Pancreas (tissue), 10 donors: ENCODE data around the gene COL25A1. TPM values are rescaled to one million over a fixed set of nuclear protein-coding genes. Genes with fewer than 3 reads are reported as not detected.
"Not testable (repeated sequence)": the region's sequence is repeated elsewhere in the genome, so short reads cannot be mapped to it uniquely, and the experiment has no call there.

Source experiments
- ATAC-seq, 4 donors: fragments of 200-7000 bp; cut with Tn5 transposase; one replicate each; pipeline versions ENCODE4 v1.8.0 to v1.9.1; 2020; ENCODE audit warnings: mild to moderate bottlenecking in 4 of 4, moderate library complexity in 4 of 4
- DNase-seq, 6 donors: peaks; one replicate each; pipeline ENCODE4 v3.0.0-alpha.2; 2020
- FAIRE-seq: peaks from 2 replicates; lab custom pipeline; 2012; peaks lifted over from hg19 to GRCh38; lab: Jason Lieb, UNC
- H3K27ac ChIP-seq, 4 donors: fragments of 200-600 bp; sonication (generic); 1 replicate in 3 of 4; 2 replicates in 1 of 4; pipeline versions ENCODE4 v1.5.0 to v1.8.0; 2020
- H3K27me3 ChIP-seq, 4 donors: fragments of 200-600 bp; one replicate each; pipeline ENCODE4 v1.8.0; 2021
- H3K36me3 ChIP-seq, 3 donors: fragments of 200-600 bp; sonication (generic) in 1 of 3; one replicate each; pipeline versions ENCODE4 v1.5.0 to v1.8.0; 2020 to 2021
- H3K4me1 ChIP-seq, 3 donors: fragments of 200-600 bp; one replicate each; pipeline ENCODE4 v1.8.0; 2021
- H3K4me3 ChIP-seq, 4 donors: fragments of 200-600 bp; sonication (generic) in 2 of 4; one replicate each; pipeline versions ENCODE4 v1.5.0 to v1.8.0; 2020 to 2021
- H3K9me3 ChIP-seq, 4 donors: fragments of 200-600 bp; one replicate each; pipeline ENCODE4 v1.8.0; 2021
- WGBS, 2 donors: extraction: QIAGEN DNeasy Blood & Tissue Kit; methylation state at CpG; one replicate each; pipeline ENCODE4 v1.1.7; 2013; 5-methylcytosine and 5-hydroxymethylcytosine counted together
- intact Hi-C, 3 donors: fragments of 100-400 bp; cut with DNase I; formaldehyde crosslinking; loops; one replicate each; pipeline versions ENCODE4 v1.11.1 to v1.14.2; 2022
- polyA plus RNA-seq, 2 donors: library from polyadenylated mRNA; stranded (reverse); fragments of 200-250 nt; gene quantifications; one replicate each; pipeline ENCODE4 v1.2.3, GENCODE V29; 2013
- total RNA-seq, 6 donors: library from RNA; stranded (reverse); fragmentation: NEBNext Ultra II Directional in 4 of 6; extraction: Animal tissue kit (Norgen Biotek cat#: 25700) in 4 of 6; gene quantifications; one replicate each; pipeline versions ENCODE4 v1.2.1 to v1.2.4, GENCODE V29; 2021 to 2023
- TF ChIP-seq, protein P1 (sequence below), 4 donors: fragments of 200-600 bp; sonication (generic) in 3 of 4; IDR thresholded peaks; one replicate each; pipeline versions ENCODE4 v1.5.0 to v1.8.0; 2021; ENCODE audit warnings: antibody characterized with exemption in 4 of 4
- donor health status: healthy with polysubstance abuse.
- donor health status: DM: no; HTN: no; CAD: no; lungs with moderate emphysema.
- donor health status: DM: no; HTN: no; CAD: no.
- donor health status: control.
- donor health status: control.
- donor health status: Bipolar disorder and iron deficiency.
- donor health status: DM: yes; HTN: yes; CAD: no.
- donor health status: DM: no; HTN: no; CAD: no.
- donor health status: DM: no; HTN: no; CAD: no.
- donor health status: DM: yes; HTN: yes; CAD: no.

COL25A1 gene
- total and polyA plus RNA-seq, 8 donors: 0.08 to 0.46 (median 0.22) TPM

DNA sequence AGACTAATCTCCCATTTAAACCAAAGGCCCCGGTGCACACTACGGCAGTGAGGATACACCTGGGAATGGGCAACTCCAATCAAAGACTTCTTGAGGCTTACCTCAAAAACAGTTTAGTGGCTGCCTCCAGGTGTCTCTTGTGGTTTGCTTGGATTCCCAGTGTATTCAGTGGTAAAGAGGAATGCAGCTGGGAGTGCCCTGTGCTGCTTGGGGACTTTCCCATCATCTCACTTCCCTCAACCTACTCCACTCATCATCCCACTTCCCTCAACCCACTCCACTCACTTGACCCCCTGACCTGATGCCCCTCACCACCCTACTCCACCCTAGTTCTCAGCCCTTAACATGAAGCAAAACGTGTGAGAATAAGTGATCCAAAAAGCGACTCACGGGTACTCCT lies 362.3 kb downstream of the COL25A1 start:
- DNase-seq (no peak), FAIRE-seq (no peak), ATAC-seq (no peak)
- Histone ChIP-seq H3K9me3 (no peaks in the 10 kb centered on the region), H3K36me3 (no peaks in the 10 kb centered on the region), H3K4me1 (no peaks in the 10 kb centered on the region), H3K27ac (no peak overlapping the region), H3K4me3 (no peak overlapping the region), H3K27me3 (no peaks in the 10 kb centered on the region)
- WGBS, 2 donors: 80 to 83% methylated on average over 5 of the region's 5 CpGs
- intact Hi-C loops: no loop called here
- TF ChIP-seq, protein P1, sequence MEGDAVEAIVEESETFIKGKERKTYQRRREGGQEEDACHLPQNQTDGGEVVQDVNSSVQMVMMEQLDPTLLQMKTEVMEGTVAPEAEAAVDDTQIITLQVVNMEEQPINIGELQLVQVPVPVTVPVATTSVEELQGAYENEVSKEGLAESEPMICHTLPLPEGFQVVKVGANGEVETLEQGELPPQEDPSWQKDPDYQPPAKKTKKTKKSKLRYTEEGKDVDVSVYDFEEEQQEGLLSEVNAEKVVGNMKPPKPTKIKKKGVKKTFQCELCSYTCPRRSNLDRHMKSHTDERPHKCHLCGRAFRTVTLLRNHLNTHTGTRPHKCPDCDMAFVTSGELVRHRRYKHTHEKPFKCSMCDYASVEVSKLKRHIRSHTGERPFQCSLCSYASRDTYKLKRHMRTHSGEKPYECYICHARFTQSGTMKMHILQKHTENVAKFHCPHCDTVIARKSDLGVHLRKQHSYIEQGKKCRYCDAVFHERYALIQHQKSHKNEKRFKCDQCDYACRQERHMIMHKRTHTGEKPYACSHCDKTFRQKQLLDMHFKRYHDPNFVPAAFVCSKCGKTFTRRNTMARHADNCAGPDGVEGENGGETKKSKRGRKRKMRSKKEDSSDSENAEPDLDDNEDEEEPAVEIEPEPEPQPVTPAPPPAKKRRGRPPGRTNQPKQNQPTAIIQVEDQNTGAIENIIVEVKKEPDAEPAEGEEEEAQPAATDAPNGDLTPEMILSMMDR (IDR thresholded peaks at IDR 0.05): no peak

DNA sequence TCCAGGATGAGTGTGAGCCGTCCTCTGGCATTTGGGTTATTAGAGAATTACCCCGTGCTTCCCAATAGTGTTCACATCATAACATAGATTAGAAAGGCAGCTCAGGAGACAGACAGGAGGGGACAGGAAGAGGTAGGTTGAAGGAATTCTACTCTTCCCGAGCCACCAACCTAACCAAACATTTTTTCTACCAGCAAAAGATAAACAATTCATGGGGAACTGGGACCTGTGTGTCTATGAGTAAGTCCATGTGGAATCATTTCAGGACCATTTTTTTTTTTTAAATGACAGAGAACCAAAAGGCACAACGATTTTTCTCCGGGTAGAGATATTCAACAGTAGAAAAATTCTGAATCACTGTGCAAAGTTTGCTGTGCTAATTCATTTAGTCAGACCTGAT lies 365.4 kb downstream of the COL25A1 start:
- Histone ChIP-seq H3K36me3 (no peaks in the 10 kb centered on the region), H3K27me3 (no peaks in the 10 kb centered on the region), H3K9me3 (no peaks in the 10 kb centered on the region), H3K4me3 (no peak overlapping the region), H3K4me1 (no peaks in the 10 kb centered on the region), H3K27ac (no peak overlapping the region)
- no peak for ATAC-seq
- 49 to 60% methylated on average over 5 of the region's 5 CpGs for WGBS, 2 donors
- TF ChIP-seq, protein P1 (IDR thresholded peaks at IDR 0.05): no peak
- no peak for FAIRE-seq
- intact Hi-C loops: no loop called here
- no peak for DNase-seq

DNA sequence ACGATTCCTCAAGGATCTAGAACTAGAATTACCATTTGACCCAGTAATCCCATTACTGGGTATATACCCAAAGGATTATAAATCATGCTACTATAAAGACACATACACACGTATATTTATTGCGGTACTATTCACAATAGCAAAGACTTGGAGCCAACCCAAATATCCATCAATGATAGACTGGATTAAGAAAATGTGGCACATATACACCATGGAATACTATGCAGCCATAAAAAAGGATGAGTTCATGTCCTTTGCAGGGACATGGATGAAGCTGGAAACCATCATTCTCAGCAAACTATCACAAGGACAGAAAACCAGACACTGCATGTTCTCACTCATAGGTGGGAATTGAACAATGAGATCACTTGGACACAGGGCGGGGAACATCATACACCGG lies 368.5 kb downstream of the COL25A1 start:
- H3K27me3 ChIP-seq, H3K4me1 ChIP-seq, H3K9me3 ChIP-seq, H3K4me3 ChIP-seq, ATAC-seq, intact Hi-C loops, DNase-seq, H3K27ac ChIP-seq, FAIRE-seq, H3K36me3 ChIP-seq: not testable (repeated sequence)
- 91 to 92% methylated on average over 5 of the region's 5 CpGs for WGBS, 2 donors

DNA sequence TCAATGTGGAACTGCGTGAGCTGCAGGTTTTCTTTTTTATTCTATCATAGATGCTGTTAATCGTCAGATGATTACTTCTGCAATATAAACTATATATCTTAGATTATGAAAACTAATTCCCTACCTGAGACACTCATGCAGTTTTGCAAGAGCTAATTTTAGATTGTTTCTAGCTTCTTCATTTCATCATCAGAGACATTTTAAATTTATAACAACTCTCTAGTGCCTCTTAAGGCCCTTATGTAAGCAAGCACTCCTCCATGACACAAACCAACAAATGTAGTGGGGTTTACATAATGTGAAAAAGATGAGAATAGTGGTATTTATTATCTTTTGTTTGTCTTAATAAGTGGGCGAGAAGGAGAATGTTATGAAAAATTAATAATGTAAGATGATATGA lies 369.4 kb downstream of the COL25A1 start:
- no peaks in the 10 kb centered on the region for H3K9me3 ChIP-seq
- WGBS, 2 donors: 74 to 79% methylated on average over 3 of the region's 3 CpGs
- H3K27ac ChIP-seq: no peak overlapping the region
- H3K36me3 ChIP-seq: no peaks in the 10 kb centered on the region
- ATAC-seq (no peak), DNase-seq (no peak), FAIRE-seq (no peak)
- TF ChIP-seq, protein P1 (IDR thresholded peaks at IDR 0.05): no peak
- no peaks in the 10 kb centered on the region for H3K4me1 ChIP-seq
- no peaks in the 10 kb centered on the region for H3K27me3 ChIP-seq
- intact Hi-C loops: no loop called here
- no peak overlapping the region for H3K4me3 ChIP-seq

DNA sequence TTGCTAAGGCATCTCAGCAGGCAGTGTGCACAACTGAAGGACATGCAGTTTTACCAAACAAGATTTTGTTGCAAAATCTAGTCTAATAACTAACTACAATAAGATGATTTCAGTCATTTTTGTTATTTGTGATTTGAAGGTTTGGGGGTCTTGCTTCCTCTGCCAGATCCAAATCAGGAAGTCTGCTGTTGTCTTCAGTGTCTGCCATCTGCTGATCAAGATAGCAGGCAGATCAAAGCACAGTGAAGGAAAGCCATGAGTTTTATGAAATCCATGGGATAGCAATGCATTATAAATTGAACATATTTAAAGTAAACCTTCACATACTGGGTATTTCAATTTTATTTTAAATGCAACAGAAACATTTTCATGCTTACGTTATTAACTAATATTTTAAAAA lies 370.5 kb downstream of the COL25A1 start:
- intact Hi-C loops: no loop called here
- no peak for FAIRE-seq

More for the DNA sequence above, 370.5 kb downstream of the COL25A1 start:
- DNase-seq: no peak
- TF ChIP-seq, protein P1 (IDR thresholded peaks at IDR 0.05): no peak
- Histone ChIP-seq H3K4me1 (no peaks in the 10 kb centered on the region), H3K27ac (no peak overlapping the region), H3K9me3 (no peaks in the 10 kb centered on the region), H3K27me3 (no peaks in the 10 kb centered on the region), H3K36me3 (no peaks in the 10 kb centered on the region), H3K4me3 (no peak overlapping the region)
- ATAC-seq: no peak
- 89 to 93% methylated on average over 1 of the region's 1 CpG for WGBS, 2 donors
